ENCODE results near the gene FUT3.
"Not testable (repeated sequence)": the region's sequence is repeated elsewhere in the genome, so short reads cannot be mapped to it uniquely, and the experiment has no call there.

Gene FUT3

GRCh38 chr19:5851302-5851701 is at the start of gene FUT3:
FUT3 (minus strand) TSS chr19:5851449.
- no peak for DNase-seq (ENCODE audit: low spot score)

- DNase-seq (ENCODE audit: low spot score), result no peak
Observed at GRCh38 chr19:5900976-5901375, 49.7 kb upstream of the FUT3 start.

- no peak for DNase-seq (ENCODE audit: low spot score)
Observed at GRCh38 chr19:5899728-5900526, 48.7 kb upstream of the FUT3 start.

- DNase-seq (ENCODE audit: low spot score), result no peak
Observed at GRCh38 chr19:5897189-5897969, 46.1 kb upstream of the FUT3 start.

GRCh38 chr19:5896365-5897076 is 45.3 kb upstream of the FUT3 start:
- DNase-seq (ENCODE audit: low spot score), result no peak

- no peak for DNase-seq (ENCODE audit: low spot score)
Observed at GRCh38 chr19:5895890-5896289, 44.6 kb upstream of the FUT3 start.

- DNase-seq (ENCODE audit: low spot score), result no peak
Observed at GRCh38 chr19:5895409-5895808, 44.2 kb upstream of the FUT3 start.

- DNase-seq (ENCODE audit: low spot score), result no peak
Observed at GRCh38 chr19:5894704-5895349, 43.6 kb upstream of the FUT3 start.

GRCh38 chr19:5893907-5894703 is 42.9 kb upstream of the FUT3 start:
- DNase-seq (ENCODE audit: low spot score), result no peak

- DNase-seq (ENCODE audit: low spot score), result no peak
Observed at GRCh38 chr19:5893296-5893903, 42.2 kb upstream of the FUT3 start.

- no peak for DNase-seq (ENCODE audit: low spot score)
Observed at GRCh38 chr19:5892772-5893275, 41.6 kb upstream of the FUT3 start.

- no peak for DNase-seq (ENCODE audit: low spot score)
Observed at GRCh38 chr19:5891938-5892771, 40.9 kb upstream of the FUT3 start.

GRCh38 chr19:5891572-5891937 is 40.3 kb upstream of the FUT3 start:
- no peak for DNase-seq (ENCODE audit: low spot score)

- no peak for DNase-seq (ENCODE audit: low spot score)
Observed at GRCh38 chr19:5890099-5890498, 38.9 kb upstream of the FUT3 start.

- DNase-seq (ENCODE audit: low spot score), result no peak
Observed at GRCh38 chr19:5889288-5889971, 38.2 kb upstream of the FUT3 start.

GRCh38 chr19:5884065-5884811 is 33.0 kb upstream of the FUT3 start:
- DNase-seq (ENCODE audit: low spot score), result not testable (repeated sequence)

GRCh38 chr19:5883157-5883873 is 32.1 kb upstream of the FUT3 start:
- DNase-seq (ENCODE audit: low spot score), result not testable (repeated sequence)

- no peak for DNase-seq (ENCODE audit: low spot score)
Observed at GRCh38 chr19:5882421-5882968, 31.2 kb upstream of the FUT3 start.

All from LoVo (cell line).